Measurements from ENCODE around the gene TMTC4. TPM values are rescaled to one million over a fixed set of nuclear protein-coding genes. Genes with fewer than 3 reads are reported as not detected.
"Not testable (repeated sequence)": the region's sequence is repeated elsewhere in the genome, so short reads cannot be mapped to it uniquely, and the experiment has no call there.

TMTC4 gene, protein sequence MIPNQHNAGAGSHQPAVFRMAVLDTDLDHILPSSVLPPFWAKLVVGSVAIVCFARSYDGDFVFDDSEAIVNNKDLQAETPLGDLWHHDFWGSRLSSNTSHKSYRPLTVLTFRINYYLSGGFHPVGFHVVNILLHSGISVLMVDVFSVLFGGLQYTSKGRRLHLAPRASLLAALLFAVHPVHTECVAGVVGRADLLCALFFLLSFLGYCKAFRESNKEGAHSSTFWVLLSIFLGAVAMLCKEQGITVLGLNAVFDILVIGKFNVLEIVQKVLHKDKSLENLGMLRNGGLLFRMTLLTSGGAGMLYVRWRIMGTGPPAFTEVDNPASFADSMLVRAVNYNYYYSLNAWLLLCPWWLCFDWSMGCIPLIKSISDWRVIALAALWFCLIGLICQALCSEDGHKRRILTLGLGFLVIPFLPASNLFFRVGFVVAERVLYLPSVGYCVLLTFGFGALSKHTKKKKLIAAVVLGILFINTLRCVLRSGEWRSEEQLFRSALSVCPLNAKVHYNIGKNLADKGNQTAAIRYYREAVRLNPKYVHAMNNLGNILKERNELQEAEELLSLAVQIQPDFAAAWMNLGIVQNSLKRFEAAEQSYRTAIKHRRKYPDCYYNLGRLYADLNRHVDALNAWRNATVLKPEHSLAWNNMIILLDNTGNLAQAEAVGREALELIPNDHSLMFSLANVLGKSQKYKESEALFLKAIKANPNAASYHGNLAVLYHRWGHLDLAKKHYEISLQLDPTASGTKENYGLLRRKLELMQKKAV
- total RNA-seq = 31.1 and 44.8 TPM in 2 replicates

GRCh38 chr13:100674572-100674871 is at the start of gene TMTC4:
Gene TMTC4, minus strand, starts transcription at chr13:100674795. Its CDS starts 4,433 bp downstream, at chr13:100670362.
- no peak for DNase-seq (ENCODE audit: low read depth, low spot score)

- no peak for DNase-seq (ENCODE audit: low read depth, low spot score)
Observed at GRCh38 chr13:100722517-100722916, 47.9 kb upstream of the TMTC4 start.

DNA sequence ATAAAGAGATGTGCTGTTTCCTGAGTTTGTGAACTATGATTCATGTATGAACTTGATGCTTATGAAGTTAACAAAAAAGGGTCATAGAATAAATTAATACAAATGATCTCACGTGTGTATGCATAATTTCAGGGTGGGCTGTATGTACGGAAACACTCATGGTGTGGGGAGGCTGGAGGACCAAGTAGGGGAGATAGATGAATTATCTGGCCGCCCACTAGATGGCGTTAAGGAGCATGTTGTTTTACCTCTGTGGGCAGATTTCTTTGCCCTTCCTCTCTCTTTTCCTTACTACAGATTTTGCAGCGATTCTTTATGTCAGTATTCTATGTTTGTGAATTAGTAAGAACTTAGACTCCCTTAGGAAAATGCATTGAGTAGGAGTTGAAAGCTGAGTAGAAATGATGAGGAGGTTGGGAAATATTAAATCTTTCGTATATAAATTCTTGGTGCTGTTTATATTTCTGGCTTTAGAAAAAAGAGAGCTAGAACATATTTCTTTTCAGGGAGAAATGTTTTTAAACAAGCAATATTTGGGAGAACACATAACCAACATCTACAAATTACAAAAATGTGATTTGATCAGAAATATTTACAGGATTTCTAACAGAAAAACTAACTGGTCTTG is 47.4 kb upstream of the TMTC4 start:
- peak; percentile 20 for DNase-seq (ENCODE audit: low read depth, low spot score)

DNA sequence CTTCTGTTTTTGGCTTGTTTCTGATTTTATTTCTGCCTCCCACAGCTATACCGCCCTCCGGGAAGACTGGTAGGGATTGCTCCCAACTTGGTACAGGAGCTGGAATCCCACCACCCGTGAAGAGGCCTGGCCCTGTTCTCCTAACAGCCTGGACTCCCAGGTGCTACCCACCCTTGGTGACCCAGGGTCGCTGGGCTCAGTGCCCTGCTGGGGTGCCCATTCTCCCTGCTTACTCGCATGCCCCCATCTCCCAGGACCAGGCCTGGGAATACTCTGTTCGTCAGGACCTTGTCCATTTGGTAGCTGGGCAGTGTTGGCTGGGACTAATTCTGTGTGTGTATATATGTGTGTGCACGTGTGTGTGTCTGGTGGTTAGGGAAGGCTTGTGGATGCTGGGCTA is 41.0 kb upstream of the TMTC4 start:
- no peak for DNase-seq (ENCODE audit: low read depth, low spot score)

GRCh38 chr13:100714478-100714877 is 39.9 kb upstream of the TMTC4 start:
- no peak for DNase-seq (ENCODE audit: low read depth, low spot score)

GRCh38 chr13:100710176-100710575 is 35.6 kb upstream of the TMTC4 start:
- DNase-seq (ENCODE audit: low read depth, low spot score) = no peak

DNA sequence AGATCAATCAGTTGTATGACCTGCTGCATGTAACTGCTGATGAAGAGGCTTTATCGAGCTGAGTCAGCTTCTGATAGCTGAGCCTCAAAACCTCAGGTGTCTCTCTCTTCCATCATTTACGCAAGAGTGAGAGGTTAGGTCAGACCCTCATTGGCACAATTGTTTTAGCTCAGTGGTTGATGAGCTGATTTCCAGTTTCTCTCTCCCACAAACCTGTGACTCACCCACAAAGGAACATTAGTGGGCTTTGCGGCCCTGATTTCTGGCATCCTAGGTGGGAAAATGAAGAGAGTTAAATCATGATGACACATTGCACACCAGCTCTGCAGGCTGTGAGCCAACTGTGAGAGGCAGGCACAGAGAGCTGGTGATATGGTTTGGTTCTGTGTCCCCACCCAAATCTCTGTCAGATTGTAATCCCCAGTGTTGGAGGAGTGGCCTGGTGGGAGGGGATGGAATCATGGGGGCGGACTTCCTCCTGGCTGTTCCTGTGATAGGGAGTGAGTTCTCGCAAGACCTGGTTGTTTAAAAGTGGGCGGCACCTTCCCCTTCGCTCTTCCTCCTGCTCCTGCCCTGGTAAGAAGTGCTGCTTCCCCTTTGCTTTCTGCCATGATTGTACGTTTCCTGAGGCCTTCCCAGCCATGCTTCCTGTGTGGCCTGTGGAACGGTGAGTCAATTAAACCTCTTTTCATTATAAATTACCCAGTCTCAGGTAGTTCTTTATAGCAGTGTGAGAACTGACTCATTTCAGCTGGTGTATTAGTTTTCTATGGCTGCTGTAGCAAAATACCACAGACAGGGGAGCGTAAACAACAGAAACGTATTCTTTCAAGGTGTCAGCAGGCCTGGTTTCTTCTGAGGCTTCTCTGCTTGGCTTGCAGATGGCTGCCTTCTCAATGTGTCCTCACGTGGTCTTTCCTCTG is 33.5 kb upstream of the TMTC4 start:
- no peak for DNase-seq (ENCODE audit: low read depth, low spot score)

DNA sequence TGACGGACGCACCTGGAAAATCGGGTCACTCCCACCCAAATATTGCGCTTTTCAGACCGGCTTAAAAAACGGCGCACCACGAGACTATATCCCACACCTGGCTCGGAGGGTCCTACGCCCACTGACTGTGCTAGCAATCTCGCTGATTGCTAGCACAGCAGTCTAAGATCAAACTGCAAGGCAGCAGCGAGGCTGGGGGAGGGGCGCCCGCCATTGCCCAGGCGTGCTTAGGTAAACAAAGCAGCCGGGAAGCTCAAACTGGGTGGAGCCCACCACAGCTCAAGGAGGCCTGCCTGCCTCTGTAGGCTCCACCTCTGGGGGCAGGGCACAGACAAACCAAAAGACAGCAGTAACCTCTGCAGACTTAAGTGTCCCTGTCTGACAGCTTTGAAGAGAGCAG is 23.7 kb upstream of the TMTC4 start:
- DNase-seq (ENCODE audit: low read depth, low spot score) = not testable (repeated sequence)

GRCh38 chr13:100695509-100695773 is 20.8 kb upstream of the TMTC4 start:
- DNase-seq (ENCODE audit: low read depth, low spot score) = no peak

GRCh38 chr13:100694722-100695508 is 20.3 kb upstream of the TMTC4 start:
- no peak for DNase-seq (ENCODE audit: low read depth, low spot score)

- DNase-seq (ENCODE audit: low read depth, low spot score) = no peak
Observed at GRCh38 chr13:100689191-100689590, 14.6 kb upstream of the TMTC4 start.

GRCh38 chr13:100680131-100680530 is 5.5 kb upstream of the TMTC4 start:
- no peak for DNase-seq (ENCODE audit: low read depth, low spot score)

- not testable (repeated sequence) for DNase-seq (ENCODE audit: low read depth, low spot score)
Observed at GRCh38 chr13:100677128-100677527, 2.5 kb upstream of the TMTC4 start.

DNA sequence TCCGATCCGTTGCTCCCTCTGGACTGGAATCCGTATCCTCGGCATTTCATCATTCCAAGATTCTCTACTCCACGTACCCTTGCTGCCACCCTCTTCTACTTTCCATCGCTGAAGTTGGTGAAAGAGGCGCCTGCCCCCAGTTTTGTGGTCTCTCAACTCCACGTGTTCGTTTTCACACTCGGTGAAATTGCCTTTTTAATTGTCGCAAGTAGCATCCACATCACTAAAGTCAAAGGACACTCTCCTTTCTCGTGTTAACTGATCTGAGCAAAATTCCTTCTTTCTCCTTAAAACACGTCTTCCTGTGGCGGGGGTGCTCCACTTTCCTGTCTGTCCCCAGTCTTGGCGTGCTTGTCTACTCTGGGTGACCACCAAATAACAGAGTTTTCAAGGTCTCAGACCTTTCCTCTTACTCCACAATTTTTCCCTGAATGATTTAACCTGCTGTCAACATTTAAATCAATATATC is 1.1 kb upstream of the TMTC4 start:
- no peak for DNase-seq (ENCODE audit: low read depth, low spot score)

DNA sequence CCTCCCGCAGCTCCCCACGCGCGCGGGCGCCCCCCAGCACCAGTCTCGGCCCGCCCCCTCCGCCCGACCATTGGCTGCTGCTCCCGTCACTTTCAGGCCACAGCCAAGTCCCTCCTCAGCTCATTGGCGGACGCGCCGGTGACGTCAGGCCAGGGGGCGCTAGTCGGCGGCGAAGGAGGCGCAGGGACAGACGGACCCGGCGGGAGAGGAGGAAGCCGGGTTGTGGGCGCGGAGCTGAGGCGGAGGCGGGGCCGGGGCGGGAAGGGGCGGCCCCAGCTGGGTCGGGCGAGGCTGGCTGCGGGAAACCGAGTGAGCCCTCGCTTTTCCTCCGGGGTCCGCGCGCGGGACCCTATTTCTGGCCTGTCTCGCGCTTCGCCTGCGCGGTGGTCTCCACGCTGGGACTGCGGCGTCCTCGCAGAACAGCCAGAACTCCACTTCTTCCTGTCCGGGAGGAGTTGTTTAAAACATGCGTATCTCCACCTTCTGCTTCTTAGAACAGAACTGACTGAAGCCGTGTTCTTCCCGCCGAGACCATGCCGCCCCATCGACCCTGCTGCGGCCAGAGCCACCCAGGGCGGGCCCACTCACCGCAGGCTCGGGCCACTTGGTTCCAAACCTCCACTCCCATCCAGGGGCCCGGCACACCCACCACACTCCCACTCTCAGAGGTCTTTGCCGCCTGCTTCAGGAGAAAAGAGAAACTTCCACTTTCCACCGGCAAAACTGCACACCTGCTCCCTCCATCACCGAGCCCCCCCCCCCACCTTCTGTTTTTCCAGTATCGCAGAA is 471 bp upstream of the TMTC4 start:
- DNase-seq (ENCODE audit: low read depth, low spot score) = peak; percentile 92

DNA sequence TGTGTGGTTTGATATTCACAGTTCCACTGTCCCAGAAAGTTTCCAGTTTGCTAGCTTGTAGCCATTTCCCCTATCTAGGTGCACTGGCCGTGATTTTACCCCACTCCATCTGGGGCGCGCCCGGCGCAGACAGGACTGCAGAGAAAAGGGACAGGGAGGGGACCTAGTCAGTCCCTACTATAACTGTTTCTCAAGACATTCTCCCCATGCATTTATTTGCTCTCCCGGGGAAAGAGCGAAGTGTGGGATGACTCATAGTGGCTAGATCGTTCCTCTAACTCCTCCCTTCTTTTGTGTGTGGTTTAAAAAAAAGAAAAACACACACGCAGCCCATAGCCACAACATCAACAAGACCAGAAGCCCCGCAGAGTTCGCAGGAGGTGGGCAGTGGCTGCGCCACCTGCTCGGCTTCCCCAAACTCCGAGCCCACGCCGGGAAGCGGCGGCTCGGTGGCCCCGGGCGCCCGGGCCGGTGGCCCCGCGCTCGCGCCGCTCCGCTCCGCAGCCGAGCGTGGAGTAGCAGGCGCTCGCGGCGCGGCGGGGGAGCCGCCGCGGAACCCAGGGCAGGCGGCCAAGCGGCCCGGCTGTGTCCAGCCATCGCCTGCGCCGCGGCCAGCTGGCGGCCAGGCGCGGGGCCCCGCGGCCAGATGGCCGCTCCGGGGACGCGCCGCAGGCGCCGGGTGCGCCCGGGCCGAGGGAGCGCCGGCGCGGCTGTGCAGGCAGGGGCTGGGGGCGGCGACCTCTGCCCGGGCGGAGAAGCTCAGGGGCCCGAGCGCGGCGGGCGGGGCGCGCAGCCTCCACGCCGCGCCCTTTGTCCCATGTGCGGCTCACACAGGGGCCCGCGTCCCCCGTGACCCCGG is 653 bp downstream of the TMTC4 start:
- peak; percentile 72 for DNase-seq (ENCODE audit: low read depth, low spot score)

GRCh38 chr13:100673376-100673712 is 1.3 kb downstream of the TMTC4 start:
- no peak for DNase-seq (ENCODE audit: low read depth, low spot score)

GRCh38 chr13:100671389-100672182 is 3.0 kb downstream of the TMTC4 start:
- DNase-seq (ENCODE audit: low read depth, low spot score) = no peak

All from pulmonary artery endothelial cell (primary cell).